ENCODE results near the gene ERCC6L2. TPM values are rescaled to one million over a fixed set of nuclear protein-coding genes. Genes with fewer than 3 reads are reported as not detected.

Gene ERCC6L2
- total RNA-seq, 2 experiments from 2014 or later: 30.8 to 31.3 TPM

DNA sequence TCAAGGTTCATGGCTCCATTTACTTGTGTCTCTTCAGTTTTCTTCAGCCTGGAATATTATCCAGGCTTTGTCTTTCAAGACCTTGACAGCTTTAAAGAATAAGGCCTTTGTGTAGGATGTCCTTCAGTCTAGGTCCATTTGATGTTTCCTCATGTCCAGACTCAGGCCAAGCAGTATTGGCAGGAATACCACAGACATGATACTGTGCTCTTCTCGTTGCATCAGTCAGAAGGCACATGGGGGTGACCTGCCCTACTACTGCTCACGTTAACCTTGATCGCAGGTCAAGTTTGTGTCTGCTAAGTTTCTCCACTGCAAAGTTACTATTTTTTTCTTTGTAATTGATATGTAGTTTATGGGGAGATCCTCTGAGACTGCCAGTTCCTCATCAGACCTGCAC, 88.2 kb downstream of the ERCC6L2 start:
- TF ChIP-seq, protein P1, sequence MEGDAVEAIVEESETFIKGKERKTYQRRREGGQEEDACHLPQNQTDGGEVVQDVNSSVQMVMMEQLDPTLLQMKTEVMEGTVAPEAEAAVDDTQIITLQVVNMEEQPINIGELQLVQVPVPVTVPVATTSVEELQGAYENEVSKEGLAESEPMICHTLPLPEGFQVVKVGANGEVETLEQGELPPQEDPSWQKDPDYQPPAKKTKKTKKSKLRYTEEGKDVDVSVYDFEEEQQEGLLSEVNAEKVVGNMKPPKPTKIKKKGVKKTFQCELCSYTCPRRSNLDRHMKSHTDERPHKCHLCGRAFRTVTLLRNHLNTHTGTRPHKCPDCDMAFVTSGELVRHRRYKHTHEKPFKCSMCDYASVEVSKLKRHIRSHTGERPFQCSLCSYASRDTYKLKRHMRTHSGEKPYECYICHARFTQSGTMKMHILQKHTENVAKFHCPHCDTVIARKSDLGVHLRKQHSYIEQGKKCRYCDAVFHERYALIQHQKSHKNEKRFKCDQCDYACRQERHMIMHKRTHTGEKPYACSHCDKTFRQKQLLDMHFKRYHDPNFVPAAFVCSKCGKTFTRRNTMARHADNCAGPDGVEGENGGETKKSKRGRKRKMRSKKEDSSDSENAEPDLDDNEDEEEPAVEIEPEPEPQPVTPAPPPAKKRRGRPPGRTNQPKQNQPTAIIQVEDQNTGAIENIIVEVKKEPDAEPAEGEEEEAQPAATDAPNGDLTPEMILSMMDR (IDR thresholded peaks at IDR 0.05): no peak
- no peak overlapping the region for H3K4me3 ChIP-seq (ENCODE audit: low read length)
- no peak for DNase-seq
- no peaks in the 10 kb centered on the region for H3K4me1 Mint-ChIP-seq (ENCODE audit: low read depth)
- no peak overlapping the region for H3K27ac Mint-ChIP-seq
- H3K9me3 Mint-ChIP-seq: peaks cover 5% of the 10 kb centered on the region
- no peaks in the 10 kb centered on the region for H3K27me3 ChIP-seq (ENCODE audit: control insufficient read depth in 1 of 2, insufficient read depth in 2 of 2, low read length in 2 of 2)
- no peak overlapping the region for H3K27ac ChIP-seq (ENCODE audit: low read depth in 1 of 2, low read length in 2 of 2)
- H3K9me3 ChIP-seq (ENCODE audit: control insufficient read depth in 1 of 2, insufficient read depth in 1 of 2, low read length in 2 of 2): no peaks in the 10 kb centered on the region
- H3K4me3 Mint-ChIP-seq: no peak overlapping the region
- intact Hi-C loops (cut with DNase I, micrococcal nuclease): no loop called here
- peaks cover 61% of the 10 kb centered on the region for H3K36me3 Mint-ChIP-seq (ENCODE audit: low read depth)
- H3K4me1 ChIP-seq (ENCODE audit: insufficient read depth, low read length): no peaks in the 10 kb centered on the region
- peaks cover 12% of the 10 kb centered on the region for H3K36me3 ChIP-seq (ENCODE audit: insufficient read depth, low read length)
- H3K27me3 Mint-ChIP-seq: no peaks in the 10 kb centered on the region
- no peak for ATAC-seq (ENCODE audit: poor library complexity)
- CTCF ChIA-PET: no interaction called here
- POLR2A ChIA-PET: no interaction called here

DNA sequence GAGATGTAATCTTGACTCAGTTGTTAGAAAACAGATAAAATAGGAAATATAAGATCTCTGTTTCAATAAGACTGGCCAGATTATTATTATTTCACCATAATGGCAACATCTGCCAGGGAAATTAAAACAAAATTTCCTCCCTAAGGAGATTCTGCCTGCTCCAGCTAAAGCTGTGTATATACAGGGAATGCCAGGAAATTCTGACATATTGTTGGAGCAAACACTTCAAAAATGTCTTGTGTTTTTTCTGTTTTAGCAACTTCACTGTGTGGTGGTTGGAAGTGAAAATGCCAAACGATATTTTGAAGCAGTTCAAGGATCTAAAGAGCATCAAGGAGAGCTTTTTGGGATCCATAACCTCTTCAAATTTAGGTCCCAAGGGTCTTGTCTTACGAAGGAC, 90.8 kb downstream of the ERCC6L2 start:
- Mint-ChIP-seq H3K4me3 (no peak overlapping the region), H3K9me3 (peaks cover 2% of the 10 kb centered on the region), H3K27me3 (no peaks in the 10 kb centered on the region), H3K27ac (no peak overlapping the region), H3K4me1 (ENCODE audit: low read depth) (no peaks in the 10 kb centered on the region), H3K36me3 (ENCODE audit: low read depth) (peaks cover 60% of the 10 kb centered on the region)
- intact Hi-C loops (cut with DNase I, micrococcal nuclease): no loop called here
- no peaks in the 10 kb centered on the region for H3K4me1 ChIP-seq (ENCODE audit: insufficient read depth, low read length)
- no peak overlapping the region for H3K4me3 ChIP-seq (ENCODE audit: low read length)
- no peaks in the 10 kb centered on the region for H3K27me3 ChIP-seq (ENCODE audit: control insufficient read depth in 1 of 2, insufficient read depth in 2 of 2, low read length in 2 of 2)
- H3K27ac ChIP-seq (ENCODE audit: low read depth in 1 of 2, low read length in 2 of 2): no peak overlapping the region
- TF ChIP-seq, protein P1 (IDR thresholded peaks at IDR 0.05): no peak
- H3K9me3 ChIP-seq (ENCODE audit: control insufficient read depth in 1 of 2, insufficient read depth in 1 of 2, low read length in 2 of 2): no peaks in the 10 kb centered on the region
- peaks cover 14% of the 10 kb centered on the region for H3K36me3 ChIP-seq (ENCODE audit: insufficient read depth, low read length)
- CTCF ChIA-PET: no interaction called here
- DNase-seq (no peak), ATAC-seq (ENCODE audit: poor library complexity) (no peak)
- POLR2A ChIA-PET: no interaction called here

DNA sequence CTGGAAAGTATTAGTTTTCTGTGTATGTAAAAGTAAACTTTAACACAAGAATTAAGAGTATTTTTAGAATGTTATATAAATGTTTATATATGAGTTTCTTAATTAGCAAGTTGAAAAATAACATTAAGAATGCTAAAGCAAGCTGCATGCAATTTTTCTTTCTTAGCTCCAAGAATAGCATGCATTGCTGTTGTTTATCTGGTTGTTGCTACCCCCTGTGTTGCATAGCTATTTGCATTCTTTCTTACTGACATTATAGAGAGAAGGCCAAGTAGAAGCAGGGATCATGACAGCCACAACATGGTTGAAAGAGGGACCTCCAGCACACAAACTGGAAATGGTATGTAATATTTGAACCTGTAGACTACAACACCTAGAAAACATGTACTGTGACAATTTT, 94.8 kb downstream of the ERCC6L2 start:
- Histone ChIP-seq H3K4me1 (ENCODE audit: insufficient read depth, low read length) (no peaks in the 10 kb centered on the region), H3K36me3 (ENCODE audit: insufficient read depth, low read length) (peaks cover 26% of the 10 kb centered on the region), H3K27me3 (ENCODE audit: control insufficient read depth in 1 of 2, insufficient read depth in 2 of 2, low read length in 2 of 2) (no peaks in the 10 kb centered on the region), H3K4me3 (ENCODE audit: low read length) (no peak overlapping the region), H3K27ac (ENCODE audit: low read depth in 1 of 2, low read length in 2 of 2) (no peak overlapping the region), H3K9me3 (ENCODE audit: control insufficient read depth in 1 of 2, insufficient read depth in 1 of 2, low read length in 2 of 2) (no peaks in the 10 kb centered on the region)
- Mint-ChIP-seq H3K36me3 (ENCODE audit: low read depth) (peaks cover 68% of the 10 kb centered on the region), H3K4me1 (ENCODE audit: low read depth) (no peaks in the 10 kb centered on the region), H3K9me3 (no peaks in the 10 kb centered on the region), H3K27me3 (no peaks in the 10 kb centered on the region), H3K27ac (no peak overlapping the region), H3K4me3 (no peak overlapping the region)
- ChIA-PET CTCF (no interaction called here), POLR2A (no interaction called here)
- TF ChIP-seq, protein P1 (IDR thresholded peaks at IDR 0.05): no peak
- DNase-seq (no peak), ATAC-seq (ENCODE audit: poor library complexity) (no peak)
- intact Hi-C loops (cut with DNase I, micrococcal nuclease): no loop called here
